CD4-positive, alpha-beta T cell (primary cell): Measurements from ENCODE around the gene ATP13A2. TPM values are rescaled to one million over a fixed set of nuclear protein-coding genes. Genes with fewer than 3 reads are reported as not detected.
"Not testable (repeated sequence)": the region's sequence is repeated elsewhere in the genome, so short reads cannot be mapped to it uniquely, and the experiment has no call there.

Source experiments
- ATAC-seq: fragments of 200-7000 bp; cut with Tn5 transposase; one replicate; pipeline ENCODE4 v1.10.0; 2022; ENCODE audit warnings: mild to moderate bottlenecking; ENCODE audit not compliant: poor library complexity
- CTCF ChIA-PET: fragments of 350-600 bp; sonication (Branson Sonifier 250); formaldehyde crosslinking; loops from one replicate; lab custom pipeline; 2021; ENCODE audit warnings: antibody characterized with exemption, inconsistent platforms; lab: Charles Lee
- POLR2A ChIA-PET: fragments of 350-600 bp; sonication (Branson Sonifier 250); formaldehyde crosslinking; loops from one replicate; lab custom pipeline; 2021; ENCODE audit warnings: antibody characterized with exemption, inconsistent platforms; lab: Charles Lee
- DNase-seq, 14 experiments: peaks; one replicate each; pipeline ENCODE4 v3.0.0-alpha.2; 2013 to 2020; ENCODE audit warnings: mixed read lengths in 2 of 14
- H3K27ac ChIP-seq, 2 donors: one replicate each; pipeline versions ENCODE4 v1.5.1 to v1.7.0; 2013; ENCODE audit warnings: low read length in 2 of 2, low read depth in 1 of 2, mild to moderate bottlenecking in 1 of 2
- H3K27me3 ChIP-seq, 2 experiments: 1 replicate in 1 of 2; 2 replicates in 1 of 2; pipeline versions ENCODE4 v1.6.1 to v1.7.0; 2013; ENCODE audit warnings: low read length in 2 of 2, control low read depth in 1 of 2, mild to moderate bottlenecking in 1 of 2, moderate library complexity in 1 of 2; ENCODE audit not compliant: insufficient read depth in 2 of 2, control insufficient read depth in 1 of 2
- H3K36me3 ChIP-seq: one replicate; pipeline ENCODE4 v1.6.1; 2013; ENCODE audit warnings: low read length, control low read depth; ENCODE audit not compliant: insufficient read depth
- H3K4me1 ChIP-seq: one replicate; pipeline ENCODE4 v1.6.1; 2013; ENCODE audit warnings: low read length, control low read depth; ENCODE audit not compliant: insufficient read depth
- H3K4me3 ChIP-seq: one replicate; pipeline ENCODE4 v1.5.1; 2013; ENCODE audit warnings: mild to moderate bottlenecking, low read length, moderate library complexity
- H3K9me3 ChIP-seq, 2 experiments: 1 replicate in 1 of 2; 2 replicates in 1 of 2; pipeline versions ENCODE4 v1.6.1 to v1.7.0; 2013; ENCODE audit warnings: low read length in 2 of 2, mild to moderate bottlenecking in 2 of 2, control low read depth in 1 of 2, moderate library complexity in 1 of 2; ENCODE audit not compliant: control insufficient read depth in 1 of 2, insufficient read depth in 1 of 2
- H3K27ac Mint-ChIP-seq: one replicate; pipeline ENCODE4 v1.8.0; 2020; ENCODE audit warnings: mixed read lengths
- H3K27me3 Mint-ChIP-seq: one replicate; pipeline ENCODE4 v1.8.0; 2021; ENCODE audit warnings: mixed read lengths
- H3K36me3 Mint-ChIP-seq: one replicate; pipeline ENCODE4 v1.8.0; 2021; ENCODE audit warnings: low read depth, mixed read lengths
- H3K4me1 Mint-ChIP-seq: one replicate; pipeline ENCODE4 v1.8.0; 2021; ENCODE audit warnings: low read depth, mixed read lengths
- H3K4me3 Mint-ChIP-seq: one replicate; pipeline ENCODE4 v1.8.0; 2020; ENCODE audit warnings: mild to moderate bottlenecking, mixed read lengths
- H3K9me3 Mint-ChIP-seq: one replicate; pipeline ENCODE4 v1.8.0; 2020; ENCODE audit warnings: mixed read lengths
- intact Hi-C, 2 experiments: fragments of 100-400 bp; cut with DNase I in 1 of 2; cut with micrococcal nuclease in 1 of 2; formaldehyde crosslinking; loops; one replicate each; pipeline versions ENCODE4 v1.15.1 to v1.9.0; 2023 to 2025; cut with DNase I, micrococcal nuclease
- total RNA-seq, 174 experiments: library from RNA in 2 of 174; stranded (reverse) in 2 of 174; gene quantifications; one replicate each; pipeline ENCODE4 v1.2.3 and lab custom pipeline; 2021 to 2026
- TF ChIP-seq, protein P1 (sequence below): fragments of 200-600 bp; IDR thresholded peaks from one replicate; pipeline ENCODE4 v1.8.0; 2022; ENCODE audit warnings: antibody characterized with exemption, mild to moderate bottlenecking

Gene ATP13A2
- total RNA-seq, 2 experiments from 2014 or later, result 27.0 to 30.6 TPM

DNA sequence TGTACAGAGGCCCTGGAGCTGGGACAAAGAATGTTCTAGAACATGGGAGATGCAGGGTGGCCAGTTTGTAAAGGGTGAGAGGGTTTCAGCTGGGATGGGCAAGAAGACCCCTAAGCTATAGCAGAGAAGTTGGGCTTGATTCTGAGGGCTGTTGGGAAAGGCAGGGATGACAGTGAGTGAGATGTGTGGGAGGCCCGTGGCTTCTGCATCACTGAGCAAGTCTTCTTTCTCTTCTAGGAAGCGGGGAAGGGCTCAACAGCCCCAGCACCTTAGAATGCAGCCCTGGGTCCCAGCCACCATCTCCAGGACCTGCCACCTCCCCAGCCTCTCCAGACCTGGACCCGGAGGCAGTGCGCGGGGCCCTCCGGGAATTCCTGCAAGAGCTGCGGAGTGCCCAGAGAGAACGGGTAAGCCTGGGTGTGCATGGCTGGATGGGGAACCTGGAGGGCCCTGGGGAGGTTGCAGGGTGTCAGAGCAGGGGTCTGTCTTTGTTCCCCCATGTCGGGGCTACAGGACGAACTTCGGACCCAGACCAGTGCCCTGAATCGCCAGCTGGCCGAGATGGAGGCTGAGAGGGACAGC, 46.2 kb downstream of the ATP13A2 start:
- peaks cover 24% of the 10 kb centered on the region for H3K36me3 Mint-ChIP-seq
- ChIA-PET POLR2A (no interaction called here), CTCF (no interaction called here)
- peaks cover 5% of the 10 kb centered on the region for H3K4me1 Mint-ChIP-seq
- TF ChIP-seq, protein P1, sequence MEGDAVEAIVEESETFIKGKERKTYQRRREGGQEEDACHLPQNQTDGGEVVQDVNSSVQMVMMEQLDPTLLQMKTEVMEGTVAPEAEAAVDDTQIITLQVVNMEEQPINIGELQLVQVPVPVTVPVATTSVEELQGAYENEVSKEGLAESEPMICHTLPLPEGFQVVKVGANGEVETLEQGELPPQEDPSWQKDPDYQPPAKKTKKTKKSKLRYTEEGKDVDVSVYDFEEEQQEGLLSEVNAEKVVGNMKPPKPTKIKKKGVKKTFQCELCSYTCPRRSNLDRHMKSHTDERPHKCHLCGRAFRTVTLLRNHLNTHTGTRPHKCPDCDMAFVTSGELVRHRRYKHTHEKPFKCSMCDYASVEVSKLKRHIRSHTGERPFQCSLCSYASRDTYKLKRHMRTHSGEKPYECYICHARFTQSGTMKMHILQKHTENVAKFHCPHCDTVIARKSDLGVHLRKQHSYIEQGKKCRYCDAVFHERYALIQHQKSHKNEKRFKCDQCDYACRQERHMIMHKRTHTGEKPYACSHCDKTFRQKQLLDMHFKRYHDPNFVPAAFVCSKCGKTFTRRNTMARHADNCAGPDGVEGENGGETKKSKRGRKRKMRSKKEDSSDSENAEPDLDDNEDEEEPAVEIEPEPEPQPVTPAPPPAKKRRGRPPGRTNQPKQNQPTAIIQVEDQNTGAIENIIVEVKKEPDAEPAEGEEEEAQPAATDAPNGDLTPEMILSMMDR, result no peak
- no peak for ATAC-seq
- Histone ChIP-seq H3K36me3 (peaks cover 33% of the 10 kb centered on the region), H3K4me3 (no peak overlapping the region), H3K9me3 (no peaks in the 10 kb centered on the region), H3K27ac (no peak overlapping the region), H3K4me1 (peaks cover 10% of the 10 kb centered on the region), H3K27me3 (no peaks in the 10 kb centered on the region)
- H3K27ac Mint-ChIP-seq, result no peak overlapping the region
- no peak for DNase-seq
- no peak overlapping the region for H3K4me3 Mint-ChIP-seq
- no peaks in the 10 kb centered on the region for H3K9me3 Mint-ChIP-seq
- no peaks in the 10 kb centered on the region for H3K27me3 Mint-ChIP-seq
- intact Hi-C loops, result no loop called here

DNA sequence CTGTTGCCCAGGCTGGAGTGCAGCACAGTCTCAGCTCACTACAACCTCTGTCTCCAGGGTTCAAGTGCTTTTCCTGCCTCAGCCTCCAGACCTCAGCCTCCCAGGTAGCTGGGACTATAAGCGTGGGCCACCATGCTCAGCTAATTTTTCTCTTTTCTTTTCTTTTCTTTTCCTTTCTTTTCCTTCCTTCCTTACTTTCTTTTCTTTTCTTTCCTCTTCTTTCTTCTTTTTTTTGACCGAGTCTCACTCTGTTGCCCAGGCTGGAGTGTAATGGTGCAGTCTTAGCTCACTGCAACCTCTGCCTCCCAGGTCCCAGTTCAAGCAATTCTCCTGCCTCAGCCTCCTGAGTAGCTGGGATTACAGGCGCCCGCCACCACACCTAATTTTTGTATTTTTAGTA, 47.6 kb downstream of the ATP13A2 start:
- DNase-seq, CTCF ChIA-PET, H3K4me1 Mint-ChIP-seq, H3K27me3 ChIP-seq, H3K9me3 ChIP-seq, H3K27ac Mint-ChIP-seq, ATAC-seq, H3K27me3 Mint-ChIP-seq, POLR2A ChIA-PET, H3K27ac ChIP-seq, H3K4me3 ChIP-seq, intact Hi-C loops, H3K9me3 Mint-ChIP-seq: not testable (repeated sequence)
- H3K36me3 ChIP-seq, result peaks cover 33% of the 10 kb centered on the region
- H3K4me1 ChIP-seq, result peaks cover 16% of the 10 kb centered on the region
- H3K36me3 Mint-ChIP-seq, result peaks cover 24% of the 10 kb centered on the region
- peak overlapping the region; percentile 25 for H3K4me3 Mint-ChIP-seq

DNA sequence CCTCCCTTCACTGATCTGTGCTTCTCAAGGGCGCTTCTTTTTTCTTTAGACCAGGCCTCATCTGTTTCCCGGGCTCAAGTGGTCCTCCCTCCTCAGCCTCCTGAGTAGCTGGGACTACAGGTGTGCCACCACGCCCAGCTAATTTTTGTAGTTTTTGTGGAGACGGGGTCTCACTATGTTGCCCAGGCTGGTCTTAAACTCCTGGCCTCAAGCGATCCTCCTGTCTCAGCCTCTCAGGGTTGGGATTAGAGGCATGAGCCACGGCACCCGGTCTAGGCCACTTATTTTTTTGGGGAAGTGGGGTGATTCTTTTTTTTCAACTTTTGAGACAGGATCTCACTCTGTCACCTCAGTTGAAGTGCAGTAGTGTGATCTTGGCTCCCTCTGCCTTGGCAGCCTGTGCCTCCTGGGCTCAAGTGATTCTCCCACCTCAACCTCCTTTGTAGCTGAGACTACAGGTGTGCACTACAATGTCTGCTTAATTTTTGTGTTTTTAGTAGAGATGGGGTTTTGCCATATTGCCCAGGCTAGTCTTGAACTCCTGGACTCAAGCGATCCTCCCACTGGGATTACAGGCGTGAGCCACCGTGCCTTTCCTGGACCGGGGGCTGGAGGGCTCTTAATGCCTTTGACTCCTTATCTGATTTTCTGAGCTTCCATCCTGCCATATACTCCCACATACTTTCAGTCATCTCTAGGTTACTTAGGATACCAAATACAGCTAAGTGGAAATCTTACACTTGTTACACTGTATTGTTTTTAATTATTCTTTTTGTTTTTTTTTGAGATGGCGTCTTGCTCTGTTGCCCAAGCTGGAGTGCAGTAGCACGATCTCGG, 50.2 kb downstream of the ATP13A2 start:
- no peak overlapping the region for H3K27ac ChIP-seq
- no peak for ATAC-seq
- intact Hi-C loops, result loop anchor here in 1 of 2 experiments (2.0 kb wide), 1 partner anchor 47 kb away; no protein-coding TSS in a partner anchor
- ChIA-PET POLR2A (interaction anchor here (1.4 kb wide), 1 partner anchor 56 kb away, joined by 4 read pairs; no protein-coding TSS in a partner anchor), CTCF (interaction anchor here (1.2 to 1.7 kb wide), 3 partner anchors 10 to 341 kb away, joined by 3 to 24 read pairs (median 4); no protein-coding TSS in a partner anchor)
- Mint-ChIP-seq H3K27me3 (no peaks in the 10 kb centered on the region), H3K9me3 (no peaks in the 10 kb centered on the region), H3K4me3 (peak overlapping the region; percentile 63), H3K36me3 (peaks cover 17% of the 10 kb centered on the region), H3K4me1 (peaks cover 10% of the 10 kb centered on the region), H3K27ac (no peak overlapping the region)
- no peaks in the 10 kb centered on the region for H3K27me3 ChIP-seq
- TF ChIP-seq, protein P1, result no peak
- DNase-seq, result no peak
- peaks cover 14% of the 10 kb centered on the region for H3K36me3 ChIP-seq
- no peaks in the 10 kb centered on the region for H3K9me3 ChIP-seq
- H3K4me1 ChIP-seq, result peaks cover 16% of the 10 kb centered on the region
- H3K4me3 ChIP-seq, result peak overlapping the region; percentile 32
